HepG2 (cell line): ENCODE measurements around the gene ANP32A. TPM values are rescaled to one million over a fixed set of nuclear protein-coding genes. Genes with fewer than 3 reads are reported as not detected.

Experiments used
- ATAC-seq: fragments of 200-7000 bp; cut with Tn5 transposase; 3 replicates; pipeline ENCODE4 v1.9.1; 2020; ENCODE audit warnings: mild to moderate bottlenecking, moderate library complexity
- BruUV-seq: library from RNA; stranded (reverse); fragments of 400-500 nt; replicated peaks from 2 replicates; lab custom pipeline; 2021; lab: Mats Ljungman, UMichigan
- CTCF ChIA-PET: fragments of 300-600 bp; formaldehyde crosslinking; extraction: SDS; loops from one replicate; lab custom pipeline; 2021; ENCODE audit warnings: low total read pairs, inconsistent platforms, low intra/inter-chr PET ratio; lab: Yijun Ruan, JAX
- POLR2A ChIA-PET: fragments of 350-600 bp; sonication (Branson Sonifier 250); formaldehyde crosslinking; loops from one replicate; lab custom pipeline; 2020; ENCODE audit warnings: antibody characterized with exemption, inconsistent platforms; lab: Yijun Ruan, JAX
- DNase-seq: peaks from one replicate; pipeline ENCODE4 v3.0.0-alpha.2; 2015; ENCODE audit warnings: low spot score
- FAIRE-seq: peaks from 3 replicates; lab custom pipeline; 2011; peaks lifted over from hg19 to GRCh38; lab: Jason Lieb, UNC
- H2AFZ ChIP-seq: one replicate; pipeline ENCODE4 v1.6.1; 2011; ENCODE audit warnings: low read length, inconsistent platforms
- H3K27ac ChIP-seq: fragments of 300-600 bp; 3 replicates; pipeline ENCODE4 v1.8.0; 2011; ENCODE audit warnings: mixed run types, mild to moderate bottlenecking, mixed read lengths, low read length, inconsistent platforms; ENCODE audit not compliant: insufficient read depth; ENCODE audit errors: extremely low read length
- H3K27me3 ChIP-seq, 2 experiments: fragments of 200-600 bp in 1 of 2; 2 replicates in 1 of 2; 3 replicates in 1 of 2; pipeline versions ENCODE4 v1.6.0 to v1.8.0; 2011; ENCODE audit warnings: low read length in 2 of 2, mild to moderate bottlenecking in 2 of 2, moderate library complexity in 2 of 2, inconsistent platforms in 1 of 2; ENCODE audit not compliant: insufficient read depth in 2 of 2, control insufficient read depth in 1 of 2
- H3K36me3 ChIP-seq, 2 experiments: fragments of 200-600 bp in 1 of 2; replicated peaks in 1 of 2; 2 replicates in 1 of 2; 3 replicates in 1 of 2; pipeline versions ENCODE4 v1.5.1 to v1.8.0; 2011; ENCODE audit warnings: low read length in 2 of 2, inconsistent platforms in 1 of 2; ENCODE audit not compliant: insufficient read depth in 2 of 2, control insufficient read depth in 1 of 2
- H3K4me1 ChIP-seq: 2 replicates; pipeline ENCODE4 v1.5.1; 2012; ENCODE audit warnings: low read length, inconsistent platforms; ENCODE audit not compliant: insufficient read depth
- H3K4me2 ChIP-seq: 2 replicates; pipeline ENCODE4 v1.6.0; 2011; ENCODE audit warnings: low read depth, low read length, inconsistent platforms
- H3K4me3 ChIP-seq, 3 experiments: fragments of 200-600 bp in 1 of 3; sonication (generic), shearing (Covaris generic) in 1 of 3; replicated peaks in 1 of 3; 2 replicates each; pipeline ENCODE4 v1.5.1; 2011 to 2016; ENCODE audit warnings: low read length in 3 of 3, inconsistent platforms in 2 of 3, low read depth in 2 of 3, mild to moderate bottlenecking in 2 of 3, control low read depth in 1 of 3, mixed read lengths in 1 of 3; ENCODE audit not compliant: insufficient read depth in 1 of 3
- H3K79me2 ChIP-seq: one replicate; pipeline ENCODE4 v1.6.1; 2011; ENCODE audit warnings: low read length, inconsistent platforms; ENCODE audit not compliant: insufficient read depth
- H3K9ac ChIP-seq: 2 replicates; pipeline ENCODE4 v1.6.0; 2011; ENCODE audit warnings: mild to moderate bottlenecking, low read depth, low read length, inconsistent platforms; ENCODE audit not compliant: insufficient read depth
- H3K9me3 ChIP-seq: 2 replicates; pipeline ENCODE4 v1.5.1; 2012; ENCODE audit warnings: mild to moderate bottlenecking, low read length
- H4K20me1 ChIP-seq: 2 replicates; pipeline ENCODE4 v1.6.0; 2011; ENCODE audit warnings: inconsistent platforms, mild to moderate bottlenecking, low read length, moderate library complexity; ENCODE audit not compliant: insufficient read depth
- ZNF136 ChIP-seq: sonication (generic); formaldehyde crosslinking; IDR thresholded peaks from 2 replicates; pipeline ENCODE4 v1.8.1; 2022; ENCODE audit warnings: low read depth, mild to moderate bottlenecking, moderate library complexity, missing genetic modification reagents
- ZNF775 ChIP-seq: sonication (generic); formaldehyde crosslinking; IDR thresholded peaks from 2 replicates; pipeline ENCODE4 v1.4.0; 2020; ENCODE audit warnings: missing genetic modification reagents, mild to moderate bottlenecking, moderate library complexity, borderline replicate concordance
- WGBS: methylation state at CpG from one replicate; pipeline ENCODE4 v1.1.6; 2017; ENCODE audit warnings: low lambda C conversion rate; 5-methylcytosine and 5-hydroxymethylcytosine counted together
- in situ Hi-C: cut with HindIII; loops from 2 replicates; pipeline ENCODE4 v1.10.0; 2017; ENCODE audit warnings: low pct_unique_long_range_greater_than_20kb; ENCODE audit not compliant: extremely low pct_ligation_motif_present
- intact Hi-C: fragments of 100-400 bp; cut with micrococcal nuclease; formaldehyde crosslinking; loops from one replicate; pipeline ENCODE4 v1.10.0; 2022; ENCODE audit not compliant: unreplicated experiment
- polyA plus RNA-seq, 8 experiments: library from polyadenylated mRNA; depleted of rRNA in 3 of 8; stranded (reverse) in 7 of 8; unstranded in 1 of 8; fragments of >200 nt; fragmentation: Illumina TruSeq in 4 of 8; extraction: Trizol in 4 of 8; gene quantifications; 2 replicates each; pipeline versions ENCODE4 v1.2.1 to v1.2.3, GENCODE V29; 2011 to 2016; ENCODE audit warnings: low read depth in 4 of 8, missing spikeins in 1 of 8, mixed read lengths in 1 of 8; ENCODE audit not compliant: insufficient read depth in 1 of 8
- total RNA-seq, 5 experiments: library from RNA; depleted of rRNA; stranded (reverse); fragments of >200 nt; fragmentation: Illumina TruSeq; extraction: Trizol; gene quantifications; 2 replicates each; pipeline ENCODE4 v1.2.3, GENCODE V29; 2016; ENCODE audit warnings: low read depth in 1 of 5
- TF ChIP-seq, protein P1 (sequence below): sonication (generic); formaldehyde crosslinking; IDR thresholded peaks from 2 replicates; pipeline ENCODE4 v1.4.0; 2020; ENCODE audit warnings: missing genetic modification reagents
- TF ChIP-seq, protein P2 (sequence below): sonication (generic); formaldehyde crosslinking; IDR thresholded peaks from 2 replicates; pipeline ENCODE4 v1.5.1; 2020; ENCODE audit warnings: mild to moderate bottlenecking, missing genetic modification reagents, moderate library complexity
- TF ChIP-seq, protein P3 (sequence below): sonication (generic); formaldehyde crosslinking; IDR thresholded peaks from 2 replicates; pipeline ENCODE4 v1.4.0; 2020; ENCODE audit warnings: mild to moderate bottlenecking, missing genetic modification reagents

The ANP32A gene
- total and polyA plus RNA-seq, 2 of the 13 experiments (the other 11 are each of a cell fraction or from before 2014, with no cell fraction given) = 60.6 to 206 TPM

DNA sequence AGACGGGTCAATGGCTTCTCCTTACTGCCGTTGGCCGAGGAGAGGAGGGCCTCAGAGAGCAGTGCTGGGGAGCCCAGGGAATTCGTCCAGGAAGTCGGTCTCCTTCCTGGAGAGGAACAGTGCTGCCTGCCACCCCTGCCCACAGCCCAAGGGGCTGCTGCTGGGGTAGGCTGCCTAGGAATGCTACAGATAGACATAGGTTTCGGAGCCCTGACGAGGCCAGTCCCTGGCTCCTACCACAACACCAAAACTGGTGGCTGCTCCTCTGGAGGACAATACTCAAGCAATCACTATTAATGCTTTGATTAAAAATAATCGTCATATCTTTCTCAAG is 30.5 kb downstream of the ANP32A start (continued):
- TF ChIP-seq, protein P1, sequence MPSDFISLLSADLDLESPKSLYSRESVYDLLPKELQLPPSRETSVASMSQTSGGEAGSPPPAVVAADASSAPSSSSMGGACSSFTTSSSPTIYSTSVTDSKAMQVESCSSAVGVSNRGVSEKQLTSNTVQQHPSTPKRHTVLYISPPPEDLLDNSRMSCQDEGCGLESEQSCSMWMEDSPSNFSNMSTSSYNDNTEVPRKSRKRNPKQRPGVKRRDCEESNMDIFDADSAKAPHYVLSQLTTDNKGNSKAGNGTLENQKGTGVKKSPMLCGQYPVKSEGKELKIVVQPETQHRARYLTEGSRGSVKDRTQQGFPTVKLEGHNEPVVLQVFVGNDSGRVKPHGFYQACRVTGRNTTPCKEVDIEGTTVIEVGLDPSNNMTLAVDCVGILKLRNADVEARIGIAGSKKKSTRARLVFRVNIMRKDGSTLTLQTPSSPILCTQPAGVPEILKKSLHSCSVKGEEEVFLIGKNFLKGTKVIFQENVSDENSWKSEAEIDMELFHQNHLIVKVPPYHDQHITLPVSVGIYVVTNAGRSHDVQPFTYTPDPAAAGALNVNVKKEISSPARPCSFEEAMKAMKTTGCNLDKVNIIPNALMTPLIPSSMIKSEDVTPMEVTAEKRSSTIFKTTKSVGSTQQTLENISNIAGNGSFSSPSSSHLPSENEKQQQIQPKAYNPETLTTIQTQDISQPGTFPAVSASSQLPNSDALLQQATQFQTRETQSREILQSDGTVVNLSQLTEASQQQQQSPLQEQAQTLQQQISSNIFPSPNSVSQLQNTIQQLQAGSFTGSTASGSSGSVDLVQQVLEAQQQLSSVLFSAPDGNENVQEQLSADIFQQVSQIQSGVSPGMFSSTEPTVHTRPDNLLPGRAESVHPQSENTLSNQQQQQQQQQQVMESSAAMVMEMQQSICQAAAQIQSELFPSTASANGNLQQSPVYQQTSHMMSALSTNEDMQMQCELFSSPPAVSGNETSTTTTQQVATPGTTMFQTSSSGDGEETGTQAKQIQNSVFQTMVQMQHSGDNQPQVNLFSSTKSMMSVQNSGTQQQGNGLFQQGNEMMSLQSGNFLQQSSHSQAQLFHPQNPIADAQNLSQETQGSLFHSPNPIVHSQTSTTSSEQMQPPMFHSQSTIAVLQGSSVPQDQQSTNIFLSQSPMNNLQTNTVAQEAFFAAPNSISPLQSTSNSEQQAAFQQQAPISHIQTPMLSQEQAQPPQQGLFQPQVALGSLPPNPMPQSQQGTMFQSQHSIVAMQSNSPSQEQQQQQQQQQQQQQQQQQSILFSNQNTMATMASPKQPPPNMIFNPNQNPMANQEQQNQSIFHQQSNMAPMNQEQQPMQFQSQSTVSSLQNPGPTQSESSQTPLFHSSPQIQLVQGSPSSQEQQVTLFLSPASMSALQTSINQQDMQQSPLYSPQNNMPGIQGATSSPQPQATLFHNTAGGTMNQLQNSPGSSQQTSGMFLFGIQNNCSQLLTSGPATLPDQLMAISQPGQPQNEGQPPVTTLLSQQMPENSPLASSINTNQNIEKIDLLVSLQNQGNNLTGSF (CRISPR knock-in tag) = no peak
- TF ChIP-seq ZNF775 (CRISPR knock-in tag) = no peak
- no peak for TF ChIP-seq ZNF136 (CRISPR knock-in tag)

DNA sequence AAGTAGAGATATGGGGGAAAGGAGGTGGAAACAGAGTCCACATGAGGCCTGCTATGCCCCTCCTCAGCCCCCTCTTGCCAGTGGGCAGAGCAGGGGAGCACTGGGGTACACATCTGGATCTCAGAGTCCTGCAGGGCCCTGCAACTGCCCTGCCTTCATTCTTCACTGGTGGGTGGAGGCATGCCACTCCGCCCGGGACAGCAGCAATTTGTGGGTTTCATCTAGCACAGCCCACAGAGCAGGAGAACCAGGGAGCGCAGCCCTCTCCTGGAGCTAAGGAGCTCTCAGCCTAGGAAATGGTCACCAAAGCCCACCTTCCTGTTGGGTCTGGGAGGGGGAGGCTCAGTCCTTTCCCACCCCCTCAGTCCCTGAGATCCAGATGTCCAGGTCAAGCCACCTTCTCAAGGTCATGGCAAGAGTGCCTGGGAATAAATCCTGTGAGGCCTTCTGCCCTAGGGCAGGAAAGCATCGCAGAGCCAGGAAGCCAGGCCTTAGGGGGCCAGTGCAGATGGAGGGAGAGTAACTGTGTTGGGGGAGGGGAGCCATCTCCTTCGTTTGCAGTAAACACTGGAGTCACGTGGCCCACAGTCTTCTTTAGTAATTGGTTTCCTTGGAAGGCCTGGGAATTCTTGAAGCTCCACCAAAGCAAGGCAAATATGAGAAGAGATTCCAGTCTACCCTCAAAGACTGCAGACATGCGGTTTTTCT is 31.0 kb downstream of the ANP32A start:
- Histone ChIP-seq H3K4me1 (peaks cover 31% of the 10 kb centered on the region), H3K4me3 (no peak overlapping the region), H3K27me3 (no peaks in the 10 kb centered on the region), H3K9me3 (no peaks in the 10 kb centered on the region), H3K9ac (no peak overlapping the region), H4K20me1 (peaks cover 80% of the 10 kb centered on the region), H2AFZ (no peak overlapping the region), H3K36me3 (peaks cover 19 to 53% of the 10 kb centered on the region in 2 experiments; a peak in 4 of 5 replicates), H3K27ac (no peak overlapping the region), H3K79me2 (peaks cover 66% of the 10 kb centered on the region), H3K4me2 (no peak overlapping the region)
- FAIRE-seq = no peak
- BruUV-seq = no TSS peak
- no peak for ATAC-seq
- in situ Hi-C loops (no loop called here), intact Hi-C loops (no loop called here)
- DNase-seq = no peak
- ChIA-PET POLR2A (no interaction called here), CTCF (no interaction called here)
- TF ChIP-seq, protein P2, sequence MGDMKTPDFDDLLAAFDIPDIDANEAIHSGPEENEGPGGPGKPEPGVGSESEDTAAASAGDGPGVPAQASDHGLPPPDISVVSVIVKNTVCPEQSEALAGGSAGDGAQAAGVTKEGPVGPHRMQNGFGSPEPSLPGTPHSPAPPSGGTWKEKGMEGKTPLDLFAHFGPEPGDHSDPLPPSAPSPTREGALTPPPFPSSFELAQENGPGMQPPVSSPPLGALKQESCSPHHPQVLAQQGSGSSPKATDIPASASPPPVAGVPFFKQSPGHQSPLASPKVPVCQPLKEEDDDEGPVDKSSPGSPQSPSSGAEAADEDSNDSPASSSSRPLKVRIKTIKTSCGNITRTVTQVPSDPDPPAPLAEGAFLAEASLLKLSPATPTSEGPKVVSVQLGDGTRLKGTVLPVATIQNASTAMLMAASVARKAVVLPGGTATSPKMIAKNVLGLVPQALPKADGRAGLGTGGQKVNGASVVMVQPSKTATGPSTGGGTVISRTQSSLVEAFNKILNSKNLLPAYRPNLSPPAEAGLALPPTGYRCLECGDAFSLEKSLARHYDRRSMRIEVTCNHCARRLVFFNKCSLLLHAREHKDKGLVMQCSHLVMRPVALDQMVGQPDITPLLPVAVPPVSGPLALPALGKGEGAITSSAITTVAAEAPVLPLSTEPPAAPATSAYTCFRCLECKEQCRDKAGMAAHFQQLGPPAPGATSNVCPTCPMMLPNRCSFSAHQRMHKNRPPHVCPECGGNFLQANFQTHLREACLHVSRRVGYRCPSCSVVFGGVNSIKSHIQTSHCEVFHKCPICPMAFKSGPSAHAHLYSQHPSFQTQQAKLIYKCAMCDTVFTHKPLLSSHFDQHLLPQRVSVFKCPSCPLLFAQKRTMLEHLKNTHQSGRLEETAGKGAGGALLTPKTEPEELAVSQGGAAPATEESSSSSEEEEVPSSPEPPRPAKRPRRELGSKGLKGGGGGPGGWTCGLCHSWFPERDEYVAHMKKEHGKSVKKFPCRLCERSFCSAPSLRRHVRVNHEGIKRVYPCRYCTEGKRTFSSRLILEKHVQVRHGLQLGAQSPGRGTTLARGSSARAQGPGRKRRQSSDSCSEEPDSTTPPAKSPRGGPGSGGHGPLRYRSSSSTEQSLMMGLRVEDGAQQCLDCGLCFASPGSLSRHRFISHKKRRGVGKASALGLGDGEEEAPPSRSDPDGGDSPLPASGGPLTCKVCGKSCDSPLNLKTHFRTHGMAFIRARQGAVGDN (CRISPR knock-in tag) = 0 out of 2 replicates have a peak, but pooled peaks have one; percentile 15
- TF ChIP-seq, protein P3, sequence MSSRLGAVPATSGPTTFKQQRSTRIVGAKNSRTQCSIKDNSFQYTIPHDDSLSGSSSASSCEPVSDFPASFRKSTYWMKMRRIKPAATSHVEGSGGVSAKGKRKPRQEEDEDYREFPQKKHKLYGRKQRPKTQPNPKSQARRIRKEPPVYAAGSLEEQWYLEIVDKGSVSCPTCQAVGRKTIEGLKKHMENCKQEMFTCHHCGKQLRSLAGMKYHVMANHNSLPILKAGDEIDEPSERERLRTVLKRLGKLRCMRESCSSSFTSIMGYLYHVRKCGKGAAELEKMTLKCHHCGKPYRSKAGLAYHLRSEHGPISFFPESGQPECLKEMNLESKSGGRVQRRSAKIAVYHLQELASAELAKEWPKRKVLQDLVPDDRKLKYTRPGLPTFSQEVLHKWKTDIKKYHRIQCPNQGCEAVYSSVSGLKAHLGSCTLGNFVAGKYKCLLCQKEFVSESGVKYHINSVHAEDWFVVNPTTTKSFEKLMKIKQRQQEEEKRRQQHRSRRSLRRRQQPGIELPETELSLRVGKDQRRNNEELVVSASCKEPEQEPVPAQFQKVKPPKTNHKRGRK = no peak
- 90% methylated on average over 3 of the region's 7 CpGs for WGBS
